ENCODE data around the gene DSCAM.

DNA sequence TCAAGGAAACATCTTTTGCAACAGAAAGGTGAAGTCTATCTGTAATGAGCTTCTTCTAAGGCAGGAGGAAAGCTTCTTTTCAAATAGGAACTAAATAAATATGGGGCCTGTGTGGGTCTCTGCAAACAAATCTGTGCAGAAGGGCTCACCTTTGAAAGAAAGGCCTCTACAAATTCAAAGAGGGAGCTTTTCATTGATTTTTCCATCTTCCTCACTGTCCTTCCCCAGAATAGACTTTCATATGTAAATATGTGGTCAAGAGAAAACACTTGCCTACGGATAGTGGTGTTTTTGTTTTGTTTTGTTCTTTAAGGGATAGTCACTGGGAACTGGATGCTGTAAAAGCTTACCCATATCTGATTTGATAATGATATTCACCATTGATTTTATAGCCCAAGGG is 223.4 kb downstream of the DSCAM start:
- TF ChIP-seq TAF1 (IDR thresholded peaks at IDR 0.05; ENCODE audit: borderline replicate concordance, insufficient read depth, low read length) (no peak), POLR2AphosphoS5 (IDR thresholded peaks at IDR 0.05; ENCODE audit: low read depth, low read length) (no peak), SIN3A (IDR thresholded peaks at IDR 0.05; ENCODE audit: borderline replicate concordance, insufficient read depth, low read length) (no peak)
- TF ChIP-seq, protein P1, sequence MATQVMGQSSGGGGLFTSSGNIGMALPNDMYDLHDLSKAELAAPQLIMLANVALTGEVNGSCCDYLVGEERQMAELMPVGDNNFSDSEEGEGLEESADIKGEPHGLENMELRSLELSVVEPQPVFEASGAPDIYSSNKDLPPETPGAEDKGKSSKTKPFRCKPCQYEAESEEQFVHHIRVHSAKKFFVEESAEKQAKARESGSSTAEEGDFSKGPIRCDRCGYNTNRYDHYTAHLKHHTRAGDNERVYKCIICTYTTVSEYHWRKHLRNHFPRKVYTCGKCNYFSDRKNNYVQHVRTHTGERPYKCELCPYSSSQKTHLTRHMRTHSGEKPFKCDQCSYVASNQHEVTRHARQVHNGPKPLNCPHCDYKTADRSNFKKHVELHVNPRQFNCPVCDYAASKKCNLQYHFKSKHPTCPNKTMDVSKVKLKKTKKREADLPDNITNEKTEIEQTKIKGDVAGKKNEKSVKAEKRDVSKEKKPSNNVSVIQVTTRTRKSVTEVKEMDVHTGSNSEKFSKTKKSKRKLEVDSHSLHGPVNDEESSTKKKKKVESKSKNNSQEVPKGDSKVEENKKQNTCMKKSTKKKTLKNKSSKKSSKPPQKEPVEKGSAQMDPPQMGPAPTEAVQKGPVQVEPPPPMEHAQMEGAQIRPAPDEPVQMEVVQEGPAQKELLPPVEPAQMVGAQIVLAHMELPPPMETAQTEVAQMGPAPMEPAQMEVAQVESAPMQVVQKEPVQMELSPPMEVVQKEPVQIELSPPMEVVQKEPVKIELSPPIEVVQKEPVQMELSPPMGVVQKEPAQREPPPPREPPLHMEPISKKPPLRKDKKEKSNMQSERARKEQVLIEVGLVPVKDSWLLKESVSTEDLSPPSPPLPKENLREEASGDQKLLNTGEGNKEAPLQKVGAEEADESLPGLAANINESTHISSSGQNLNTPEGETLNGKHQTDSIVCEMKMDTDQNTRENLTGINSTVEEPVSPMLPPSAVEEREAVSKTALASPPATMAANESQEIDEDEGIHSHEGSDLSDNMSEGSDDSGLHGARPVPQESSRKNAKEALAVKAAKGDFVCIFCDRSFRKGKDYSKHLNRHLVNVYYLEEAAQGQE (IDR thresholded peaks at IDR 0.05; ENCODE audit: insufficient read depth in 1 of 2, low read depth in 2 of 2, low read length in 2 of 2), result no peak

Measured in PFSK-1 (cell line).